Superior temporal gyrus (tissue), 1 donor: ENCODE data around the gene CUL3.

ENCODE experiments used
- DNase-seq: peaks from one replicate; pipeline ENCODE4 v3.0.0-alpha.2; 2016; ENCODE audit errors: extremely low spot score

Gene CUL3

DNA sequence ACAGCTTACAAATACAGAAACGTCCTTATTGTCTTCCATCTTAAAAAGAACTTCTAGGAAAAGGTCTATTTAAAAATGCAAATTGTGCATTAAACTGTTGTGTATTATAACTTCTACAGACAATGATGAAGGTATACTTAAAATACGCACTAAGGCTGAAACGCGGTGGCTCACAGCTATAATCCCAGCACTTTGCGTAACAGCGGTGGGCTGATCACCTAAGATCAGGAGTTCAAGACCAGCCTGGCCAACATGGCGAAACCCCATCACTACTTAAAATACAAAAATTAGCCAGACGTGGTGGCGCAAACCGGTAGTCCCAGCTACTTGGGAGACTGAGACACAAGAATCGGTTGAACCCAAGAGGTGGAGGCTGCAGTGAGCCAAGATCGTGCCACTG lies 4.9 kb downstream of the CUL3 start:
- DNase-seq = no peak

- DNase-seq = no peak
These were observed 5.8 kb downstream of the CUL3 start for GRCh38 chr2:224579411-224579810.

DNA sequence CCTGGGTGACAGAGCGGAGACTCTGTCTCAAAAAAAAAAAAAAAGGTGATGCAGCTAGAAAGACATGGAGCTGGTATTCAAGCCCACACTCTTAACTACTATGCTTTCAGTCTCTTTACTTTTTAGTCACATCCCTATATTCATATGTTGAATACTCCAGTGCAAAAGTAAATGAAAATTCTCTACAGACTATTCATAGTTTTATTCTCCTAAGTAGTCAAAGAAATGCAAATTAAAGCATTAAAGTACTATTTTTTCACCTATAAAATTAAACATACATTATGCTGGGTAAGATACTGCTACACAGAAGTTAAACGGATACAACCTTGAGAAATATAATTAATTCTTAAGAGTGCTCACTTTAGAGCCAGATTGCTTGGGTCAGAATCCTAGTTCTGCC lies 7.6 kb downstream of the CUL3 start:
- no peak for DNase-seq

- DNase-seq = no peak
These were observed 9.0 kb downstream of the CUL3 start for GRCh38 chr2:224576088-224576715.

- DNase-seq = no peak
These were observed 10.6 kb downstream of the CUL3 start for GRCh38 chr2:224574423-224575084.

DNA sequence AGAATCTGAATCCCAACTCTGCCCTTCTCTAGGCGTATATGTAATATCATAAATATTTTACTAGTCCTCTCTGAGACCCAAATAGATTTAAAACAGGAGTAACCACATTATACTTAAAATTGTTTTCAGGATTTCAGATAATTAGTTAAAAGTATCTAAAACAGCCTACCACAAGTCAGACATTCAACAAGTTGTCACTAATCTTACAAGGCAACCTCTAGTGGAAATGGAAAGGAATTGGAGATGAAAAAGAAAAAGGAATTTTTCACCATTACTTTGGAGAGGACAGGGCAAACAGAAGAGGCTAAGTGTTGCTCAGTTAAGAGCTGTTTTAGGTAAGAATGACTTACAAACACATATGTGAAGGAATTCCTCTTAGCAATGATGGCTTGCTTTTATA lies 11.4 kb downstream of the CUL3 start:
- DNase-seq = no peak

DNA sequence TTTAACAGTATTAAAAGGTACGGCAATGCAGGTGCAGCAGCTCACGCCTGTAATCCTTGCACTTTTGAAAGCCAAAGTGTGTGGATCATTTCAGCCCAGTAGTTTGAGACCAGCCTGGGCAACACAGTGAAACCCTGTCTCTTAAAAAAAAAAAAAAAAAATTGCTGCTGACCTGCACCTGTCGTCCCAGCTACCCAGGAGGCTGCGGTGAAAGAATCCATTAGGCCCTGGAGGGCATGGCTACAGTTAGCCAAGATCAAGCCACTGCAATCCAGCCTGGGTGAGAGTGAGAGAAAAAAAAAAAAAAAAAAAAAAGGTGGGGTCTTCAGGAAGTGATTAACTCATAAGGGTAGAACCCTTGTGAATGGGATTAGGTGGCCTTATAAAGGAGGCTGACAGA lies 12.8 kb downstream of the CUL3 start:
- no peak for DNase-seq

DNA sequence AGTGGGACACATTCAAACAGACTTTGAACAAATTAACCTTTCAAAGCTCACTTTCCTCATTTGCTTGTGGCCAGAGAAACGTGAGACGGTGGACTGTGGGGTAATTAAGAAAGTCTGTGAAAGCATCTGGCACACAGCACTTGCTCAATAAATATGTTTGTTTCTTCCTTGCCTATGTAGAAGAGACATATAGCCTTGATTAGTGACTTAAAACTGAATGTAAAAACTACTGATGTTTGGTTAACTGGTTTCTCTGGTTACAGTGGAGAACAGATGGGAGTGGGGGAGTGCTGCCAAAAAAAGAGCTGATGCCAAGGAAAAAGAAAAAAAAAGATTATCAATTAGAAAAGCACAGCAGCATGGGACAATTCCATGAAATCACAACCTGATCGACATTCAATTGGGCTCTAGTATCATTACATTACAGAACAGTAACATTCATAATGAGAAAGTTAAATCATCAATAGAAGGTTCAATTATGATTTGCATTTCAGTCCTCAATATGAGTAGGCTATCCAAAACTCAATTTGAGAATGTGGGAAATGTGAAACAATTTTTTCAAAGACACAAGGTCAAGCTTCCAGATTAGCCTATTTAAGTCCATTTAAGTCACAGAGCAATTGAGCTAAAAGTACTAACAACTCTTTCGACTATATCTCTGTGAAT lies 14.7 kb downstream of the CUL3 start:
- no peak for DNase-seq

- DNase-seq = no peak
These were observed 15.5 kb downstream of the CUL3 start for GRCh38 chr2:224569654-224570053.

- DNase-seq = no peak
These were observed 19.6 kb downstream of the CUL3 start for GRCh38 chr2:224565452-224566035.

- no peak for DNase-seq
These were observed 21.6 kb downstream of the CUL3 start for GRCh38 chr2:224563537-224563936.

DNA sequence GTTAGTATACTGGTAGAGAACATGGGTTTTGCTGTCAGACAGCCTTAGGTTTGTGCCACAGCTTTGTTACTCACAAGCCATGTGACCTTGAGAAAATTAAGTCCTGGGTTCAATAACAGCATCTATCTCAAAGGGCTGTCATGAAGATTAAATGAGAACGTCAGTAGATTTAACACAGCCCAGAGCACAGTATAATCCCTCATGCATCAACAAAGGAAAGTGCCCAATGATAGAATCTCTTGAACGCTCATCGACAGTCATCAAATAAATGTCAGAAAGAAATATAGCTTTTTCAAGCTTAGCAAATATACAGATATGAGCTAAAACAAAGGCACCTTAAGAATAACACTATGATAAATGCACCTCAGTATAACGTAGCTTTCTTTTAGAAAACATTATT lies 22.3 kb downstream of the CUL3 start:
- no peak for DNase-seq

DNA sequence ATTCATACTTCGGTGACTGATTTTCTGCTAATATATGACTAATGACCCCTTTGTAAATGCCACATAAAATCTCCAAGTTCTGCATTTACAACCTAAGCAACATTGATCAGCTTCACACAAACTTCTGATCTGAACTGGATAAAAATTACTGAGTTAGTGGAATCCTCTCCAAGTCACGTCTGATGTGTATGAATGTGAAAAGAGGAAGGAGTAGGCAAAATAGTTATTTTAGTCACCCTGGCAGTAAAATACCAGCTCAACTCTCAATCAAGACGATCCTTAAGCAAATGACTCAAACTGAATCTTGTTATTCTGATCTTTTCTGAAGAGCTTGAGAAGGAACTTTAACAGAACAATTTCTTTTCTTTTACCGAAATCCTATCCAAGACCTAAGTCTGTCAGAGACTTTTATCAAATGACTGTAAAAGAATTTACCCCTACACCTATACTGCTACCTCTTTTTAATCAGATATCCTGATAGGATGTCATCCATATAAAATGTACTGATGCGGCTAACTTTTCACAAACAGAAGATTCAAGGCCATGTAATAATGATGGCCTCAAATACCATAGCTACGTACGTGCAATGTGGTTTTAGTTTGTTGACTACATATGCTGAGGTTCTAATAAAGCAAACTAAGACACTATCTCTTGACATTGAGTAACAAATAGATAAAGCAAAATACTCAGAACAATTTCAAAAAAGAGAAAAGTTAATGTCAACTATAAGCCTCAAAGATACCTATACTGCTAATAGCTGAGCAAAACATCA lies 23.7 kb downstream of the CUL3 start:
- DNase-seq = no peak

DNA sequence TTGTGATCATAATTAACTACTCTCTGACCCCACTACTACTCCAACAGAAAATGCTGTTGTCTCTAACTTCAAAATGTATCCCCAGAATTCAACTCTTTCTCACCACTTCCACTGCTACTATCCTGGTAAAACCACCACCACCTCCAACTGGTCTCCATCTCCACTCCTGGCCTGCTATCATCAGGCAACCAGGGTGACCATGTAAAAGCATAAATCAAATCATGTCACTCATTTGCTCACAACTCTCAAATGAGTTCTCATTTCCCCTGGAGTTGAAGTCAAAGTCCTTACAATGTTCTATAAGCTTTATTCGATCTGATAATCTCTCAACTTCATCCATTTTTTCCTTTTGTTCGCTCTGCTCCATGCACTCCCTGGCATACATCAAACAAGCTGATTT lies 24.6 kb downstream of the CUL3 start:
- no peak for DNase-seq

DNA sequence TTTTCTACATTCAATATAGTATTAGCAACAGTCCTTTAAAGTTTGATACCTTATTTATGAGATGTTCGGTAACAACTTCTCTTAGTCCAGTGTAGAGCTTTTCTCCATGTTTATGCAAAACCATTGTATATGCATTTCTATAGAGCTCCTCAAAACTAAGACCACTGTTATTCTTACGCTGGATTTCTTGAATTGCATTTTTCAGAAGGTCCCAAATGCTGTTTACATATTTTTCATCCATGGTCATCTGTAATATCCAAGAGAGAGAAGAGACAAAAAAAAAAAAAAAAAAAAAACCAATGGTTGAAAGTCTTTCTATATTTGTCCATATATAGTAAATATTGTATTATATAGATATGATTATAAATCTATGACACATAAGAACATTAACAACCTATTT lies 27.6 kb downstream of the CUL3 start:
- no peak for DNase-seq

DNA sequence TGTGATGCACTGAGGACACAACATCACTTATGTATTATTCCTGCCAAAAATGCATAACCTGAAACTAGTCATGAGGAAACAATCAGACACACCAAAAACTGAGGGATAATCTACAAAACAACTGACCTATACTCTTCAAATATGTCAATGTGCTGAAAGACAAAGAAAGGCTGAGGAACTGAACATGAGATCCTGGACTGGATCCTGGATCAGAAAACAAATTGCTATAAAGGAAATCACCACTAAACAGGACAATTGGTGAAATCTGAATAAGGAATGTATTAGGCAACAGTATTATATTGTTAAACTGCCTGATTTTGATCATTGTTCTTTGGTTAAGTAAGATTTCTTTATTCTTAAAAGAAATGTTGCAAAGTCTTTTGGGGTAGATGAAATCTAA lies 28.8 kb downstream of the CUL3 start:
- no peak for DNase-seq

DNA sequence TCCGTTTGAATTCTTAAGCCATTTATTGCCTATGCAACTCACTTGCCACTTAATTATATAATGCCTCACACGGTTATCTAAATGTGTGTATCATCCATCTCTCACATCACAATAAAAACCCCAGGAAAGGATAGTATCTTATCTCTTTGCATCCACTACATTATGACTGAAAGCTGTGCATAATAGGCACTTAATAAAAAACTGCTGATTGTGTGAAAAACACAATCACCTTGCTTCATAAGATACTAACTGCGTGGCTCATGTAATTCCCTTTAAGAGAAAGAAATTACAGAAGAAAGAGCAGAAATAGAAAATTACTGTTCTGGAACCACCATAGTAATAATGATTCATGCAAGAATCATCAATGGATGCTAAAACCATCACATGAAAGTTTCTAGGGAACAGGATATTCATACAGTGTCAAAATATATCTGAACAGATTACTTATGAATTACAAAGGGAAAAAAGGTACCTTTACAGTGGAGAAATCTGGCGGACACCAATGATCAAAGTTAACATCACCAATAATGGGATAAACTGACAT lies 29.3 kb downstream of the CUL3 start:
- no peak for DNase-seq

GRCh38 chr2:224552771-224553170 lies 32.4 kb downstream of the CUL3 start:
- DNase-seq = no peak

GRCh38 chr2:224551693-224552092 lies 33.5 kb downstream of the CUL3 start:
- DNase-seq = no peak

DNA sequence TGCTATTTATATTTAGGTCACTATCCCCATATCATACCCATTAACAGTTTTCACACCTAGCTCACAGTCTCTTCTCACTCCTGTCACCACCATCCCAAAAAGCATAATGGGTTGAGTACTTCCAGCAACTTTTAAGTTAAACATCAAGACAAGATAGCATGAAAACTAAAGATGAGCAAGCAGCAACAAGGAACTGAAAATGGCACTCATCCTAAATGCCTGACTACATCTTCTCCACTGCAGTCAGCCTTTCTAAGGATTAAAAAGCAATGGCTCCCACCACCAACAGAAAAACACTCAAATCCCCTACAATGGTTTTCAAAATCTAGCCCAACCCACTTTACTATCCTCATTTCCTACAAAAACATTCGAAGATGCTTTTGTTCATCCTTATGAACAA lies 38.2 kb downstream of the CUL3 start:
- DNase-seq = no peak

DNA sequence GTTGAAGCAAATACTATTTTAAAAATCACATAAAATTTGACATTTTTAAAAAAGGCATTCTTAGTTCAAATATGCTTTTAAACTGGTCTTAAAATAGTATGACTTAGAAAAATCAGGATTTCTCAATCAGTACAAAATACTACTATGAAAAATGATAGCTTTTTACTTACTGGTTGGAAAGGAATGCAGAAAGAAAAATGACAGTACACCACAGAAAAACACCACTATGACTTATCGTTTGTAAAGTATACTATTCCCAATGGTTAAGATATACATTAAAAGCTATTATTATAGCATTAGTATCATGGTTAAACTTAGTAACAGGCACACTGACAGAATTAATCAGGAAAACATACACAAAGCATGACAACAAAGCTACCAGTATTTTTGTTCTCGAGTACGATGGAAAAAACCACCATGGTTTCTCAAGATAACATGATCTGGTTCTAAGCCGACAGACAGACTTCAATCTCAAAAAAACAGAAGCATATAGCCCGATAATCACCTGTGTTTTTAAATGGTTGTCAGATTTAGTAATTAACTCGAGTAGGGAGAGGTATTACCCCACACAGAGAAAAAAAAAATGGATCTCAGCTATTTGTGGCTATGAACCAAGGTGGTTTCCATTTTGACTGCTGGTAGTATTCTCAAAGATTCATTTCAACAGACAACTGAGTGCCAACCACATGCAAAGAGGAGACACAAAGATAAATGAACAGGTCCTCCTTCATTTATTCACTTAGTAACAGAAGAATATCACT lies 39.1 kb downstream of the CUL3 start:
- DNase-seq = no peak
